Ascending aorta (tissue), 2 donors: Measurements from ENCODE around the gene AHSP. TPM values are rescaled to one million over a fixed set of nuclear protein-coding genes. Genes with fewer than 3 reads are reported as not detected.
"Not testable (repeated sequence)": the region's sequence is repeated elsewhere in the genome, so short reads cannot be mapped to it uniquely, and the experiment has no call there.

ENCODE experiments used
- DNase-seq, 2 donors: peaks; one replicate each; pipeline ENCODE4 v3.0.0-alpha.2; 2019; ENCODE audit warnings: low spot score in 2 of 2
- H3K27ac ChIP-seq, 2 donors: fragments of 200-600 bp; sonication (generic); one replicate each; pipeline ENCODE4 v1.5.1; 2016 to 2017; ENCODE audit warnings: mild to moderate bottlenecking in 1 of 2
- H3K27me3 ChIP-seq: fragments of 200-600 bp; sonication (generic); one replicate; pipeline ENCODE4 v1.5.1; 2017
- H3K36me3 ChIP-seq, 2 donors: fragments of 200-600 bp; sonication (generic); one replicate each; pipeline ENCODE4 v1.5.1; 2016
- H3K4me1 ChIP-seq, 2 donors: fragments of 200-600 bp; sonication (generic); one replicate each; pipeline ENCODE4 v1.5.1; 2016 to 2017; ENCODE audit warnings: mild to moderate bottlenecking in 1 of 2
- H3K4me3 ChIP-seq, 2 donors: fragments of 200-600 bp; sonication (generic); one replicate each; pipeline ENCODE4 v1.5.1; 2016 to 2017; ENCODE audit warnings: mild to moderate bottlenecking in 1 of 2
- H3K9me3 ChIP-seq, 2 donors: fragments of 200-600 bp; sonication (generic); one replicate each; pipeline ENCODE4 v1.5.1; 2016
- intact Hi-C: fragments of 100-400 bp; cut with DNase I; formaldehyde crosslinking; loops from one replicate; pipeline ENCODE4 v1.15.1; 2023
- total RNA-seq: library from RNA; depleted of rRNA; stranded (reverse); fragments of >200 nt; gene quantifications from one replicate; pipeline ENCODE4 v1.1.0, GENCODE V29; 2016
- TF ChIP-seq, protein P1 (sequence below), 3 experiments: fragments of 200-600 bp in 2 of 3; fragments of 450-650 bp in 1 of 3; sonication (generic) in 2 of 3; IDR thresholded peaks; one replicate each; pipeline ENCODE4 v1.5.1; 2016 to 2019; ENCODE audit warnings: antibody characterized with exemption in 3 of 3, mild to moderate bottlenecking in 1 of 3, moderate library complexity in 1 of 3

AHSP gene
- total RNA-seq, 1 donor from 2014 or later = not detected

DNA sequence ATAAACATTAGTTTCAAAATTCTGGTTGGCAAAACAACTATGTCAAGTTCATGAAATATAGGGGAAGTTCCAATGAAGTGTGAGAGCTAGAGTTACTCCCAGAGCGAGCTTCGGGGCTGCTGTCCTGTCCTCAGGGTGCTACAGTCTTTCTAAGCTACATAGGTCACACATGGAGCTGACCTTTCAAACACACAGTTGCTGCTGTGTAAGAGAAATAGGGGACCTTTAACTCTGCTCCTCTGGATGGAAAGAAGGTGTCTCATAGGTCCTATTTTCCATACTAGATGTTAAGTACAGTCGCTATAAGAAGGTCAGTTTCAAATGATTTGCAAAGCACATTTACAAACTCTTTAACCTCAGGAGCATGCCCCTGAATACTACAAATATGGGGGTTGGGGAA is 6.3 kb upstream of the AHSP start:
- DNase-seq = no peak
- TF ChIP-seq, protein P1, sequence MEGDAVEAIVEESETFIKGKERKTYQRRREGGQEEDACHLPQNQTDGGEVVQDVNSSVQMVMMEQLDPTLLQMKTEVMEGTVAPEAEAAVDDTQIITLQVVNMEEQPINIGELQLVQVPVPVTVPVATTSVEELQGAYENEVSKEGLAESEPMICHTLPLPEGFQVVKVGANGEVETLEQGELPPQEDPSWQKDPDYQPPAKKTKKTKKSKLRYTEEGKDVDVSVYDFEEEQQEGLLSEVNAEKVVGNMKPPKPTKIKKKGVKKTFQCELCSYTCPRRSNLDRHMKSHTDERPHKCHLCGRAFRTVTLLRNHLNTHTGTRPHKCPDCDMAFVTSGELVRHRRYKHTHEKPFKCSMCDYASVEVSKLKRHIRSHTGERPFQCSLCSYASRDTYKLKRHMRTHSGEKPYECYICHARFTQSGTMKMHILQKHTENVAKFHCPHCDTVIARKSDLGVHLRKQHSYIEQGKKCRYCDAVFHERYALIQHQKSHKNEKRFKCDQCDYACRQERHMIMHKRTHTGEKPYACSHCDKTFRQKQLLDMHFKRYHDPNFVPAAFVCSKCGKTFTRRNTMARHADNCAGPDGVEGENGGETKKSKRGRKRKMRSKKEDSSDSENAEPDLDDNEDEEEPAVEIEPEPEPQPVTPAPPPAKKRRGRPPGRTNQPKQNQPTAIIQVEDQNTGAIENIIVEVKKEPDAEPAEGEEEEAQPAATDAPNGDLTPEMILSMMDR (IDR thresholded peaks at IDR 0.05) = no peak
- Histone ChIP-seq H3K36me3 (no peaks in the 10 kb centered on the region), H3K27ac (no peak overlapping the region), H3K4me1 (no peaks in the 10 kb centered on the region), H3K27me3 (no peaks in the 10 kb centered on the region), H3K4me3 (no peak overlapping the region), H3K9me3 (no peaks in the 10 kb centered on the region)
- intact Hi-C loops = no loop called here

DNA sequence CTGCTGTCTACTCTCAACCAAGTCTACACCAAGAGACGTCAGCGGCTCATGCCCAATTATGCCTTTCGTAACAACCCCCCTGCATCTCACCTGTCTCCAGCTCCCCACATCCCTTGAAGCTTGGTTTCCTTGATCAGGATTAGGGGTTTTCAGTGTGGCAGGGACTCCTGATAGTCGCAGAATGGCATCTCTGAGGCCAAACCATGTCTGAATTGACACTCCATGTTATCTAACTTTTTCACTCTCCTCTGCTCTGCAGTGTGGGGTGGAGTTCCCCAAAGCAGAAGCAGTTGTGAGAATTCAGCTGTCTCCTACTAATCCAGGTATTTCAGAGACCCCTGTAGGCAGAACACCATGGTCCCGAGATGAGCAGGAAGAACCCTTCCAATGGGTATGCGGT is 5.6 kb upstream of the AHSP start:
- H3K36me3 ChIP-seq = no peaks in the 10 kb centered on the region
- no peaks in the 10 kb centered on the region for H3K4me1 ChIP-seq
- no peaks in the 10 kb centered on the region for H3K27me3 ChIP-seq
- H3K4me3 ChIP-seq = no peak overlapping the region
- H3K9me3 ChIP-seq = no peaks in the 10 kb centered on the region
- DNase-seq = no peak
- no peak overlapping the region for H3K27ac ChIP-seq
- intact Hi-C loops = no loop called here
- TF ChIP-seq, protein P1 (IDR thresholded peaks at IDR 0.05) = no peak

DNA sequence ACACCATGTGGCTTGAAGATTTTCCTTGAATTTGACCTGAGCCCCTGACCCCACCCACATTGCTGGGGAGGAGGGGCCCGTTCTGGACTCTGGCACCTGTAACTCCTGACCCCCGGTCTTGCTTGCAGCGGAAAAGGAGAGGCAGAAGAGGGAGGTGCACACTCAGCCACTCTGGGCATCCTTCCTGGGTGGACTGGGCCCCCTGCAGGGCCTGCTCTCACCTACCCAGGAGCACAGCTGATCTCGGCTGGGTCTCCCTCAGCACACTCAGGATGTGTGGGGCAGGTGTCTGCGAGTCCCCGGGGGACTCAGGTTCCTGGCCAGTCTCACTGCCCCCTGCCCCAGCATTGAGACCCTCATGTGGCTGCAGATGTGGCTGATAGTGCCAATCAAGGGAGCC is 3.9 kb upstream of the AHSP start:
- DNase-seq, intact Hi-C loops: not testable (repeated sequence)

DNA sequence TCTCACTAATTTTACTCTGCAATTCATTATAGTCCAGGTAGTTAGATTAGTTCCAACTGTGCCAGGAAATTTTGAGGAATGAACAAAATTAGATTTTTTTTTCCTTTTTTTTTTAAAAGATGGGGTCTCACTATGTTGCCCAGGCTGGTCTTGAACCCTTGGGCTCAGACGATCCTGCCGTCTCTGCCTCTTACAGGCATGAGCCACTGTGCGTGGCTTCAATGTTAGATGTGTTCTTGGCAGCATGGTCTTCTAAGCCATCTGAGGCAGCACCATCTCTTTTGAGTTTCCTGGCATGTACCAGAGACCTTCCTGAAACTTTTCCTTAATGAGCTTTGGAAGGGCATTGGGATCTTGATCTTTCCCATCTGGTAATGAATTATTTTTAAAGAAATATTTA is 2.6 kb upstream of the AHSP start:
- intact Hi-C loops = no loop called here
- Histone ChIP-seq H3K27me3 (no peaks in the 10 kb centered on the region), H3K27ac (no peak overlapping the region), H3K9me3 (no peaks in the 10 kb centered on the region), H3K36me3 (no peaks in the 10 kb centered on the region), H3K4me3 (no peak overlapping the region), H3K4me1 (no peaks in the 10 kb centered on the region)
- no peak for DNase-seq
- TF ChIP-seq, protein P1 (IDR thresholded peaks at IDR 0.05) = no peak

More for the DNA sequence above, 3.9 kb upstream of the AHSP start:
- H3K27me3 ChIP-seq, H3K4me1 ChIP-seq, H3K27ac ChIP-seq, H3K4me3 ChIP-seq, H3K36me3 ChIP-seq, H3K9me3 ChIP-seq: not testable (repeated sequence)

DNA sequence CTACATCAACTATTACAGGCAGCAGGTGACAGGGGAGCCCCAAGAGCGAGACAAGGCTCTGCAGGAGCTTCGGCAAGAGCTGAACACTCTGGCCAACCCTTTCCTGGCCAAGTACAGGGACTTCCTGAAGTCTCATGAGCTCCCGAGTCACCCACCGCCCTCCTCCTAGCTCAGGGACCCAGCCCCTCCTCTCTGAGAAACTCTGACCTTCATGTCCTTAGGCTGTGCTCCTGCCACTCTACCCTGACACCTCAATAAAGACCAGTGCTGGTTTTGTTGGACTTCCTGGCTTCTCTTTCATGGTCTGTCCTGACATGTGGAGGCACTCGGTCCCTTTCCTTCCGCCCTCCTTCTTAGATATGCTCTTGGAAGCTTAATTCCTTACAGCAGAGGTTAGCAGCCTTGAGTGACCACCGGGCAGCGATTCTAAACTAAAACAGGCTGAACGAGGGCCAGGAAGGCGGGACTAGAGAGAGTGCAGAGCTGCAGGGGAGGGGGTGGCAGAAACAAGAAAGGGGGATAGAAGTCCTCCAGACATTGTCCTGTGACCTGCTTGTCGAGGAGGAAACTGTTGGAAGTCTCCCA is 915 bp downstream of the AHSP start:
- DNase-seq = no peak
- TF ChIP-seq, protein P1 (IDR thresholded peaks at IDR 0.05) = no peak
- H3K9me3 ChIP-seq = no peaks in the 10 kb centered on the region
- no peak overlapping the region for H3K27ac ChIP-seq
- H3K4me3 ChIP-seq = peak overlapping the region; percentile 47 to 68
- H3K4me1 ChIP-seq = no peaks in the 10 kb centered on the region
- no peaks in the 10 kb centered on the region for H3K27me3 ChIP-seq
- no peaks in the 10 kb centered on the region for H3K36me3 ChIP-seq
- intact Hi-C loops = no loop called here

DNA sequence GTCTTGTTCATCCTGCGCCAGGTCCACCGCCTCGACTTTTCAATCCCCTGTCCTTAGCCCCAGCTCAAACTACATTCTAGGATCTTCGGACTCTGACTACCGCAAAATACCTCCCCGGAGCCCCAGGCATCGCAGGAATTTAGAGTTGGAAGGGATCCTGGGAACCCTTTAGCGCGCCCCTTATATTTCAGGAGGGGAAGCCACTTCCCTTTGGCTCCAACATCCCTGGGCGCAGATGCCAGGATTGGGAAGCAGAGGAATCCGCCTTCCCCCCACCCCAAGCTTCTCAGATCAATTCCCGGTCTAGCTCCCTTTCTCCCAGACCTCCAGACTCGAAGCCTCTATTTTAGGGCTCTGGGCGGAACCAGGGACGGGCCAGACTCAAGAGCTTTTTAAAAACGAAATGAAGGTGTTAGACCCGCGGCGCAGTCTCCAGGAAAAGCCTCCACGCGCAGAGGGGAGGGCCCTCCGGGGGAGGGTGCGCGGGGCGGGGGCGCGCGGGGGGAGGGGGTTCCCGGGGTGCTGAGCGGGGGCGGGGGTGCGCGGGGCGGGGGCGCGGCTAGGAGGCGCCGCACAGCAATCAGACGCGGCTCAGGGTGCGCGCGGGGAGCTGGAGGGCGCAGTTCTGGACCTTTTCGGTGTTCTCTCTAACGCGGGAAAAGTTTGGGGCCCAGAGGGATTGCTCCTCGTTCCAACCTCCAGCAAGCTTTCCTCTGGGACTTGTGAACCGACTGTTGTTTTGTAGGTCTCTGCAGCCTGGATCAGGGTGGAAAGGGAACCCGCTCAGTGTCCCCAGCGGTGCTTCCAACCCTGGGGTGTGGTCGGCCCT is 1.6 kb downstream of the AHSP start:
- TF ChIP-seq, protein P1 (IDR thresholded peaks at IDR 0.05) = no peak
- Histone ChIP-seq H3K27me3 (no peaks in the 10 kb centered on the region), H3K9me3 (no peaks in the 10 kb centered on the region), H3K4me1 (no peaks in the 10 kb centered on the region), H3K4me3 (peak overlapping the region; percentile 47 to 68), H3K36me3 (no peaks in the 10 kb centered on the region), H3K27ac (no peak overlapping the region)
- no peak for DNase-seq
- intact Hi-C loops = no loop called here
